ENCODE results near the gene CDCA4.

Gene CDCA4

DNA sequence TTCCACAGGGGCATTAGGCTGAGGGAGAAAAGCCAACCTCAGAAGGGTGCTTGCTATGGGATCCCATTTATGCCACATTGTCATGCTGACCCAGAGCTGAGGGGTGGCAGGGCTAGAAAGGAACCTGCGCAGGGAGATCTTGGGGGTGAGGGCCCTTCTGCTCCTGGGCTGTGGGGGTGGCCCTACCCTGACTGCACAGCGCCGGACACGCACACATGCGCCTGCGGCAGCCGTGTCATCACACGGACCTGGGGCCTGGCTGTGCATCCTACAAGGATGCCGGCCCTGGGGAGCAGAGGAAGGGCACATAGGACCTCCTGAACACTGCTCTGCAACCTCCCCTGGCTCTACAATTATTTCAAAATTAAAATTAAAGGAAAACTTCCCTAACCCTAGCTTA is 6.9 kb downstream of the CDCA4 start:
- Histone ChIP-seq H3K27me3 (ENCODE audit: control insufficient read depth, low read length) (no peaks in the 10 kb centered on the region), H3K4me1 (ENCODE audit: control insufficient read depth, low read length) (peaks cover 54% of the 10 kb centered on the region), H3K9me2 (replicated peaks; ENCODE audit: control insufficient read depth, low read length) (no peaks in the 10 kb centered on the region), H4K20me1 (ENCODE audit: control insufficient read depth, insufficient read depth, low read depth, low read length) (peaks cover 73% of the 10 kb centered on the region), H3K4me2 (ENCODE audit: low read length) (no peak overlapping the region; the same call in 1 of the 2 replicates), H3K36me3 (ENCODE audit: control insufficient read depth, low read length) (peaks cover 99% of the 10 kb centered on the region), H3K27ac (ENCODE audit: low read depth, low read length) (no peak overlapping the region), H3K4me3 (ENCODE audit: low read length) (no peak overlapping the region), H3K79me2 (ENCODE audit: control insufficient read depth, low read length) (peaks cover 100% of the 10 kb centered on the region), H3K9me3 (ENCODE audit: control insufficient read depth, insufficient read depth, low read length) (no peaks in the 10 kb centered on the region), H3F3A (ENCODE audit: control insufficient read depth, insufficient read depth) (no peaks in the 10 kb centered on the region)
- TF ChIP-seq, protein P1, sequence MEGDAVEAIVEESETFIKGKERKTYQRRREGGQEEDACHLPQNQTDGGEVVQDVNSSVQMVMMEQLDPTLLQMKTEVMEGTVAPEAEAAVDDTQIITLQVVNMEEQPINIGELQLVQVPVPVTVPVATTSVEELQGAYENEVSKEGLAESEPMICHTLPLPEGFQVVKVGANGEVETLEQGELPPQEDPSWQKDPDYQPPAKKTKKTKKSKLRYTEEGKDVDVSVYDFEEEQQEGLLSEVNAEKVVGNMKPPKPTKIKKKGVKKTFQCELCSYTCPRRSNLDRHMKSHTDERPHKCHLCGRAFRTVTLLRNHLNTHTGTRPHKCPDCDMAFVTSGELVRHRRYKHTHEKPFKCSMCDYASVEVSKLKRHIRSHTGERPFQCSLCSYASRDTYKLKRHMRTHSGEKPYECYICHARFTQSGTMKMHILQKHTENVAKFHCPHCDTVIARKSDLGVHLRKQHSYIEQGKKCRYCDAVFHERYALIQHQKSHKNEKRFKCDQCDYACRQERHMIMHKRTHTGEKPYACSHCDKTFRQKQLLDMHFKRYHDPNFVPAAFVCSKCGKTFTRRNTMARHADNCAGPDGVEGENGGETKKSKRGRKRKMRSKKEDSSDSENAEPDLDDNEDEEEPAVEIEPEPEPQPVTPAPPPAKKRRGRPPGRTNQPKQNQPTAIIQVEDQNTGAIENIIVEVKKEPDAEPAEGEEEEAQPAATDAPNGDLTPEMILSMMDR (IDR thresholded peaks at IDR 0.05; ENCODE audit: low read depth, low read length, poor library complexity, severe bottlenecking) = no peak
- no peak for TF ChIP-seq EZH2phosphoT487 (IDR thresholded peaks at IDR 0.05; ENCODE audit: borderline replicate concordance, low read length)

DNA sequence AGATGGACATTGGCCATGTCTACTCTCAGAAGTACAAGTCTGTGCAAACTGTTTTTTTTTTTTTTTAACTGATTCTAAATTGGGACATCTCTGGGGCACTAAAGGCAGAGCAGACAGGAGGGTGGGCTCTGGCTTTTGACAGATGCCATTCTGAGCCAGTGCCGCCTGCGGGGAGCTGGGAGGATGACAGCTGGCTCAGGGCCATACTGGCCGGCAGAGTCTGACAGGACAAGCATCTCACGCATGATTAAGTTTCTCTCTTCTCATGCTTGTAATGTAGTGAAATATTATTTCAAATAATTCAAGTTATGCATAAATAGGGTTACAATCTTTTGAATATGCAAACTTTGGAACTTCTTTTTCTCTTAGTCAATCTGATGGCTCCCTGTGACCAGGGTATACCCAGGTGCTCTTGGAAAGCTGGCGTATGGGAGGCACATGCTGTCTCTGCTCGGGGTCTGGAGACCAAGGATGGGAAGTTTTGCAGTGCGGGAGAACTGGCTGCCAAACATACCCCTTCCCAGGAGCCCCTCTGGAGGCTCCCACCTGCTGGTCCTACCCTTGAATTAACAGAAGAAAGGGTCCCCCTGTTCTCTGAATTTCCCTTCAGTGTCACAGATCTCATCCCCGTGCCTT is 7.6 kb downstream of the CDCA4 start:
- H3K36me3 ChIP-seq (ENCODE audit: control insufficient read depth, low read length) = peaks cover 95% of the 10 kb centered on the region
- no peaks in the 10 kb centered on the region for H3K9me3 ChIP-seq (ENCODE audit: control insufficient read depth, insufficient read depth, low read length)
- peaks cover 67% of the 10 kb centered on the region for H4K20me1 ChIP-seq (ENCODE audit: control insufficient read depth, insufficient read depth, low read depth, low read length)
- no peak overlapping the region for H3K4me3 ChIP-seq (ENCODE audit: low read length)
- TF ChIP-seq, protein P1 (IDR thresholded peaks at IDR 0.05; ENCODE audit: low read depth, low read length, poor library complexity, severe bottlenecking) = no peak
- TF ChIP-seq EZH2phosphoT487 (IDR thresholded peaks at IDR 0.05; ENCODE audit: borderline replicate concordance, low read length) = no peak
- H3F3A ChIP-seq (ENCODE audit: control insufficient read depth, insufficient read depth) = no peaks in the 10 kb centered on the region
- peaks cover 93% of the 10 kb centered on the region for H3K79me2 ChIP-seq (ENCODE audit: control insufficient read depth, low read length)
- no peaks in the 10 kb centered on the region for H3K27me3 ChIP-seq (ENCODE audit: control insufficient read depth, low read length)
- H3K4me1 ChIP-seq (ENCODE audit: control insufficient read depth, low read length) = peaks cover 46% of the 10 kb centered on the region
- H3K27ac ChIP-seq (ENCODE audit: low read depth, low read length) = no peak overlapping the region
- H3K9me2 ChIP-seq (replicated peaks; ENCODE audit: control insufficient read depth, low read length) = no peaks in the 10 kb centered on the region
- H3K4me2 ChIP-seq (ENCODE audit: low read length) = no peak overlapping the region

DNA sequence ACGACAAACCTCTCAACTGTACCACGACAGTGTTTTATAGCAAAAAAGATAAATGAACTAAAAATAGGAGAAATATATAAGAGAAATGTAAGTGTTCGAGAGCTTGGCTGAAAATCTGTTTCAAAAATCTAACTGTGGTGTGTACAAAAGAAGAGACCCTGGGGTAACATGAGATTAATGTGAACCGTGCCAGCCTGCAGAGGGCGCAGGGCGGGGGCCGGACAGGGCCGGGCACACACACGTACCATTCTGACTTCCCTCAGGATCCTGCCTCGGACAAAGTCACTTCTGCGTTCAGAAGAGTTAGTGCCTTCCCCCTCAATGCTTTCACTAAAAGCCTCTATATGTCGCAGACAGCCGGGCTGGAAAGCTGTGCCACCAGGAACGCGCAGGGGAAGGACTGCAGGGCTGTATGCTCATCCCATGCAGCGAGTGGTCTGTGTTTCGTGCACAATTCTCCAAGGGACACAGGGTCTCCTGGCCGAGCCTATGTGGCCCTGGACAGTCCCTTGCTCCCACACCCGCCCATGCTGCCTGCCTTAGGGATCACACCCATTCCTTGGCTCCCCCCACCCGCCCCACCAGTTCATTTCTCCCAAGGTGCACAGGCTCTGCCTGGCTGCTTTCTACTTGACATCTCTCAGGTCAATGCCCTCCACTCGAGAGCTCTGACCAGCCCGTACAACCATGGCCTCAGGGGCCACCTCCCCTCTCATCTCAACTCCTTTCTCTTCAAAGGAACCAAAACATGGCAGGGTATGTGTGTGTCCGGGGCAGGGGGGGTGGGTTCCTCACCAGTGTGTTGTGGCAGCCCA is 8.5 kb downstream of the CDCA4 start:
- Histone ChIP-seq H3K9me3 (ENCODE audit: control insufficient read depth, insufficient read depth, low read length) (no peaks in the 10 kb centered on the region), H3K36me3 (ENCODE audit: control insufficient read depth, low read length) (peaks cover 95% of the 10 kb centered on the region), H3F3A (ENCODE audit: control insufficient read depth, insufficient read depth) (no peaks in the 10 kb centered on the region), H3K79me2 (ENCODE audit: control insufficient read depth, low read length) (peaks cover 89% of the 10 kb centered on the region), H3K4me1 (ENCODE audit: control insufficient read depth, low read length) (peaks cover 38% of the 10 kb centered on the region), H3K27me3 (ENCODE audit: control insufficient read depth, low read length) (no peaks in the 10 kb centered on the region), H3K9me2 (replicated peaks; ENCODE audit: control insufficient read depth, low read length) (no peaks in the 10 kb centered on the region), H3K4me3 (ENCODE audit: low read length) (no peak overlapping the region), H3K4me2 (ENCODE audit: low read length) (no peak overlapping the region), H4K20me1 (ENCODE audit: control insufficient read depth, insufficient read depth, low read depth, low read length) (peaks cover 61% of the 10 kb centered on the region), H3K27ac (ENCODE audit: low read depth, low read length) (no peak overlapping the region)
- TF ChIP-seq EZH2phosphoT487 (IDR thresholded peaks at IDR 0.05; ENCODE audit: borderline replicate concordance, low read length) = no peak
- TF ChIP-seq, protein P1 (IDR thresholded peaks at IDR 0.05; ENCODE audit: low read depth, low read length, poor library complexity, severe bottlenecking) = peak; percentile 36
